ENCODE results near the gene PTPRT.

DNA sequence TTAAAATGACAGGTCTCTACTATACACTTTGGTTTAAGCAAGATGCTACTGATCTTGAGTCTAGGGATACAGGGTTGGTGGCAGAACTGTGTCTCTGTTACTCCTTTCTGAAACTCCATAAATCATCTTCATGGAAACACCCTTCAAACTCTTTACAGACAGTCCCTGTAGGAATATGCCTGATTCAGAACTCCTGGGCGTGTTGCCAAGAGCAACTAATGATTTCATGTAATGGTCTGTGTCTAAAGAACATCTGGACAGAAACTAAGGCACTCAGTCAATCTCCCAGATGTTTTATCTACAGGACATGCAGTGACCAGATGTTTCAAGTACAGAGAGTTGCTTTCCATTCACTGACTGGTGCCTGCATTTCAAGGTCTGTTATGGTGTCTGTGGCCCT, 1107.1 kb downstream of the PTPRT start:
- TF ChIP-seq, protein P1, sequence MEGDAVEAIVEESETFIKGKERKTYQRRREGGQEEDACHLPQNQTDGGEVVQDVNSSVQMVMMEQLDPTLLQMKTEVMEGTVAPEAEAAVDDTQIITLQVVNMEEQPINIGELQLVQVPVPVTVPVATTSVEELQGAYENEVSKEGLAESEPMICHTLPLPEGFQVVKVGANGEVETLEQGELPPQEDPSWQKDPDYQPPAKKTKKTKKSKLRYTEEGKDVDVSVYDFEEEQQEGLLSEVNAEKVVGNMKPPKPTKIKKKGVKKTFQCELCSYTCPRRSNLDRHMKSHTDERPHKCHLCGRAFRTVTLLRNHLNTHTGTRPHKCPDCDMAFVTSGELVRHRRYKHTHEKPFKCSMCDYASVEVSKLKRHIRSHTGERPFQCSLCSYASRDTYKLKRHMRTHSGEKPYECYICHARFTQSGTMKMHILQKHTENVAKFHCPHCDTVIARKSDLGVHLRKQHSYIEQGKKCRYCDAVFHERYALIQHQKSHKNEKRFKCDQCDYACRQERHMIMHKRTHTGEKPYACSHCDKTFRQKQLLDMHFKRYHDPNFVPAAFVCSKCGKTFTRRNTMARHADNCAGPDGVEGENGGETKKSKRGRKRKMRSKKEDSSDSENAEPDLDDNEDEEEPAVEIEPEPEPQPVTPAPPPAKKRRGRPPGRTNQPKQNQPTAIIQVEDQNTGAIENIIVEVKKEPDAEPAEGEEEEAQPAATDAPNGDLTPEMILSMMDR (IDR thresholded peaks at IDR 0.05) = no peak
- no peak for TF ChIP-seq POLR2AphosphoS5 (IDR thresholded peaks at IDR 0.05; ENCODE audit: low read depth, low read length)

Measured in Panc1 (cell line).